RKO (cell line): ENCODE results near the gene ZNF407.

Source experiments
- DNase-seq: peaks from one replicate; pipeline ENCODE4 v3.0.0-alpha.2; 2016; ENCODE audit warnings: low spot score

ZNF407 gene

GRCh38 chr18:75104483-75104882 lies 506.8 kb downstream of the ZNF407 start:
- no peak for DNase-seq

GRCh38 chr18:75105551-75106254 lies 508.0 kb downstream of the ZNF407 start:
- no peak for DNase-seq

- no peak for DNase-seq
These were observed 509.1 kb downstream of the ZNF407 start for GRCh38 chr18:75106746-75107145.

GRCh38 chr18:75107196-75107930 lies 509.7 kb downstream of the ZNF407 start:
- DNase-seq: no peak

GRCh38 chr18:75107931-75108276 lies 510.2 kb downstream of the ZNF407 start:
- DNase-seq: no peak

- no peak for DNase-seq
These were observed 511.1 kb downstream of the ZNF407 start for GRCh38 chr18:75108579-75109318.

GRCh38 chr18:75109319-75109691 lies 511.6 kb downstream of the ZNF407 start:
- DNase-seq: no peak

GRCh38 chr18:75109819-75110218 lies 512.1 kb downstream of the ZNF407 start:
- DNase-seq: no peak

GRCh38 chr18:75110311-75110710 lies 512.6 kb downstream of the ZNF407 start:
- DNase-seq: no peak

GRCh38 chr18:75110846-75111415 lies 513.3 kb downstream of the ZNF407 start:
- DNase-seq: no peak

- peak; percentile 20 for DNase-seq
These were observed 514.1 kb downstream of the ZNF407 start for GRCh38 chr18:75111760-75112159.

- DNase-seq: no peak
These were observed 514.8 kb downstream of the ZNF407 start for GRCh38 chr18:75112186-75113096.

GRCh38 chr18:75113455-75113854 lies 515.8 kb downstream of the ZNF407 start:
- DNase-seq: no peak

GRCh38 chr18:75114231-75114764 lies 516.6 kb downstream of the ZNF407 start:
- DNase-seq: no peak
